HG02852 (cell line): ENCODE data around the gene NDUFA7.
"Not testable (repeated sequence)": the region's sequence is repeated elsewhere in the genome, so short reads cannot be mapped to it uniquely, and the experiment has no call there.

Experiments used
- ATAC-seq: cut with Tn5 transposase; IDR thresholded peaks from one replicate; pipeline ENCODE4 v1.9.1; 2021; ENCODE audit warnings: mild to moderate bottlenecking, moderate library complexity; ENCODE audit not compliant: unreplicated experiment

Gene NDUFA7

DNA sequence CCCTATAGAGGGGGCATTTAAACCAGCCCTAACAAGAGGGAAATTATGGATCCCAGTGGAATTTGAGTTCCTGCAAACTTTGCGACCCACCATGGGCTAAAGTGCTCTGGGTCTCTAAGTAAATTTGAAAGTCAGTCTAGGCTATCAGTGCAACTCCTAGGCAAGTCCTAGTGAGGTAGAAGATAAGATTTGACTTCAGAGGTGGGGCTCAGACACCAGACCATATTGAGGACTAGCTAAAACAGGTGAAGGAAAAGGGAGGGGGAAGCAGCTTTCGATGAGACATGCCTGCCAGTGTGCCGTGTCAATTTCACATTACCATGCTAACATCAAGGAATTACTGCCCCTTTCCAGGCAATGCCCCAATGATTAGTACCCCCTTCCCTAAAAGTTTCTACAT, 51.5 kb downstream of the NDUFA7 start:
- ATAC-seq = no peak

- no peak for ATAC-seq
Measured at GRCh38 chr19:8265872-8266271, 55.3 kb downstream of the NDUFA7 start.

- not testable (repeated sequence) for ATAC-seq
Measured at GRCh38 chr19:8264248-8264647, 56.9 kb downstream of the NDUFA7 start.

- no peak for ATAC-seq
Measured at GRCh38 chr19:8262431-8262830, 58.7 kb downstream of the NDUFA7 start.

DNA sequence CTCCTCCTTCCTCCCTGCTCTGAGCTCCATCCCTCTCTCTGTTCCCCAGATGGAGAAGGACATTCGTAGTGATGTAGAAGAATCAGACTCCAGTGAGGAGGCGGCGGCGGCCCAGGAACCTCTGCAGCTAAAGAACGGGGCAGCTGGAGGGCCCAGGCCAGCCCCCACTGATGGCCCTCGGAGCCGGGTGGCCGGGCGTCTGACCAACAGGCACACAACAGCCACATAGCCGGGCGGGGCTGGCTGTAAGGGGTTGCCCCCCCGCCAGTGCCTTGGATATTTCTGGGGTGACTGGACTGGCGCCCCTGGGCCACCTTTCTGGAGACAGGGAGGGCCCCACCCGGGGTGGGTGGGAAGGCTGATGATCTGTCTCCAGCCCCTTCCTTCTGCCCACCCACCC, 59.3 kb downstream of the NDUFA7 start:
- no peak for ATAC-seq

GRCh38 chr19:8261347-8261746, 59.8 kb downstream of the NDUFA7 start:
- ATAC-seq = no peak
